ENCODE measurements around the gene C1QL4.
A peak's percentile ranks its signal among the peaks of the same experiment; 100 is the strongest.

DNA sequence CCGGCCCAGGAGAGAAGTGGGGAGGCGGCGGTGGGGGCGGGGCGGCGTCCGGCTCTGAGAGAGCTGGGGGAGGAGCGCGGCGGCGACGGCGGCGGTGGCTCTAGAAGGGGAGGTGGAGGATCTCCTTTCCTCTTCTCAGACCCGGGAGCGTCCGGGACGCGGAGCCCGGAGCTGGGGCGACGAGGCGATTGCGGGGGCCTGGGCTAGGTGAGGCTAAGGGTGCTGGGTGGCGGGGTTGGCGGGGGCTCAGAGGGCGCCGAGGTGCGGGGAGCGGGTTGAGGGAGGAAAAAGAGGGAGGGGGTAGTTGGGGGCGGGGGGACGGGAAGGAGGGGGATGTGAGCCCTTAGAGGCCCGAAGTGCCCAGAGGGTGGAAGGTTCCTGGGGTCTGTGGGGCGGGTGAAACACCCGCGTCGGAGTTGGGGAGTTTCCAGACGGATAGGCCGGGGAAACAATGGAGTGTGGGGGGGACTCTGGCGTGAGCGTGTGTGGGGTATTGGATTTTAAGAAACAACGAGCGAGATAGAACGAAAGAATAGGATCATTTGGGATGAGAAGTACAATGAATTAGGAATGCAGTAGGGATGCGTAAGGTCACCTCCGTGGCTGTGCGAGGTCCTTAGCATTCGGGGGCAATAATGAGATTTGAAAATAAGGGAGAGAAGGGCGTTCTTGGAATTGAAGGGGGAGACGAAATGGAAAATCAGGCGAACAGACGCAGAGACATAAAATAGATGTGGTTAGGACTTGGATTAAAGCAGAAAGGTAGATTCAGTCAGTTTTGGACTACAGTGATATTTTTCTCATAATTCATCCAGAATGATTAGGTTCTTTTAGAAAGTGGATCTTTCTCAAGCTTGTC lies 30.6 kb upstream of the C1QL4 start, which contains the start of gene SPATS2:
- peak; percentile 1 for TF ChIP-seq POLR2A (IDR thresholded peaks at IDR 0.05; ENCODE audit: extremely low read depth, insufficient read length)
- TF ChIP-seq, protein P1, sequence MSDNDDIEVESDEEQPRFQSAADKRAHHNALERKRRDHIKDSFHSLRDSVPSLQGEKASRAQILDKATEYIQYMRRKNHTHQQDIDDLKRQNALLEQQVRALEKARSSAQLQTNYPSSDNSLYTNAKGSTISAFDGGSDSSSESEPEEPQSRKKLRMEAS (IDR thresholded peaks at IDR 0.05; ENCODE audit: low read depth, low read length): no peak
- TF ChIP-seq, protein P2, sequence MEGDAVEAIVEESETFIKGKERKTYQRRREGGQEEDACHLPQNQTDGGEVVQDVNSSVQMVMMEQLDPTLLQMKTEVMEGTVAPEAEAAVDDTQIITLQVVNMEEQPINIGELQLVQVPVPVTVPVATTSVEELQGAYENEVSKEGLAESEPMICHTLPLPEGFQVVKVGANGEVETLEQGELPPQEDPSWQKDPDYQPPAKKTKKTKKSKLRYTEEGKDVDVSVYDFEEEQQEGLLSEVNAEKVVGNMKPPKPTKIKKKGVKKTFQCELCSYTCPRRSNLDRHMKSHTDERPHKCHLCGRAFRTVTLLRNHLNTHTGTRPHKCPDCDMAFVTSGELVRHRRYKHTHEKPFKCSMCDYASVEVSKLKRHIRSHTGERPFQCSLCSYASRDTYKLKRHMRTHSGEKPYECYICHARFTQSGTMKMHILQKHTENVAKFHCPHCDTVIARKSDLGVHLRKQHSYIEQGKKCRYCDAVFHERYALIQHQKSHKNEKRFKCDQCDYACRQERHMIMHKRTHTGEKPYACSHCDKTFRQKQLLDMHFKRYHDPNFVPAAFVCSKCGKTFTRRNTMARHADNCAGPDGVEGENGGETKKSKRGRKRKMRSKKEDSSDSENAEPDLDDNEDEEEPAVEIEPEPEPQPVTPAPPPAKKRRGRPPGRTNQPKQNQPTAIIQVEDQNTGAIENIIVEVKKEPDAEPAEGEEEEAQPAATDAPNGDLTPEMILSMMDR (IDR thresholded peaks at IDR 0.05; ENCODE audit: low read depth, low read length): no peak

Measured in NB4 (cell line).